Upper lobe of left lung (tissue), 4 donors: ENCODE data around the gene SRP54.
A peak's percentile ranks its signal among the peaks of the same experiment; 100 is the strongest.

Experiments used
- EP300 ChIP-seq, 4 donors: sonication (generic); formaldehyde crosslinking; IDR thresholded peaks; one replicate each; pipeline ENCODE4 v1.5.1; 2017; ENCODE audit warnings: antibody characterized with exemption in 4 of 4, control low read depth in 2 of 4
- POLR2A ChIP-seq, 4 donors: fragments of 450-650 bp; IDR thresholded peaks; one replicate each; pipeline ENCODE4 v1.5.1; 2016 to 2017; ENCODE audit warnings: antibody characterized with exemption in 4 of 4, mild to moderate bottlenecking in 2 of 4
- POLR2AphosphoS5 ChIP-seq, 2 donors: sonication (generic); formaldehyde crosslinking; IDR thresholded peaks; one replicate each; pipeline ENCODE4 v1.5.1; 2017; ENCODE audit warnings: antibody characterized with exemption in 2 of 2
- TF ChIP-seq, protein P1 (sequence below), 6 experiments: fragments of 450-650 bp in 4 of 6; fragments of 200-600 bp in 2 of 6; sonication (generic) in 2 of 6; IDR thresholded peaks; one replicate each; pipeline ENCODE4 v1.5.1; 2016 to 2019; ENCODE audit warnings: antibody characterized with exemption in 6 of 6

DNA sequence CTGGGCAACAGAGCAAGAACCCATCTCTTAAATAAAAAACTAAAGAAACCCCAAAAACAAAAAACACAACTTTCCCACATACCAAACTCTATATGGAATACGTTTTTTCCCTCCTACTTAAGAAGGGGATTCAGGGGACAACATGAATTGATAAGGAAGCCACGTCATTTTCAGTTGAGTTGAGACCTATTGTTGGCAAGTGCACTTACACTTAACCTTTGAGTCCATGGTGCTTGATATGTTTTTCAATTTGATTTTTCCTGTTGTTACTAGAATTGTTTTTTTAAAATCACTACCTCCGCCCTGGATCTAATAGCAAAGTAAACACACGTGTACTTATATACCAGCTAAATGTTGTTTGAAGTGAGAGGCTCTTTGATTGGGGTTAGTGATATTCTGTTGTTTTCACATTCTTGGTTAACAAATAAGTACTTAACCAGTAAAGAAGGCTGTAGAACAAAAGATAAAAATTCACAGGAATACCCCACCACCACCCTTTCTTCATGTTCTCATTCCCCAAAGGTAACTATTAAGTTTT is 65.3 kb downstream of the SRP54 start:
- no peak for TF ChIP-seq POLR2A (IDR thresholded peaks at IDR 0.05)
- TF ChIP-seq, protein P1, sequence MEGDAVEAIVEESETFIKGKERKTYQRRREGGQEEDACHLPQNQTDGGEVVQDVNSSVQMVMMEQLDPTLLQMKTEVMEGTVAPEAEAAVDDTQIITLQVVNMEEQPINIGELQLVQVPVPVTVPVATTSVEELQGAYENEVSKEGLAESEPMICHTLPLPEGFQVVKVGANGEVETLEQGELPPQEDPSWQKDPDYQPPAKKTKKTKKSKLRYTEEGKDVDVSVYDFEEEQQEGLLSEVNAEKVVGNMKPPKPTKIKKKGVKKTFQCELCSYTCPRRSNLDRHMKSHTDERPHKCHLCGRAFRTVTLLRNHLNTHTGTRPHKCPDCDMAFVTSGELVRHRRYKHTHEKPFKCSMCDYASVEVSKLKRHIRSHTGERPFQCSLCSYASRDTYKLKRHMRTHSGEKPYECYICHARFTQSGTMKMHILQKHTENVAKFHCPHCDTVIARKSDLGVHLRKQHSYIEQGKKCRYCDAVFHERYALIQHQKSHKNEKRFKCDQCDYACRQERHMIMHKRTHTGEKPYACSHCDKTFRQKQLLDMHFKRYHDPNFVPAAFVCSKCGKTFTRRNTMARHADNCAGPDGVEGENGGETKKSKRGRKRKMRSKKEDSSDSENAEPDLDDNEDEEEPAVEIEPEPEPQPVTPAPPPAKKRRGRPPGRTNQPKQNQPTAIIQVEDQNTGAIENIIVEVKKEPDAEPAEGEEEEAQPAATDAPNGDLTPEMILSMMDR (IDR thresholded peaks at IDR 0.05), result no peak
- no peak for TF ChIP-seq POLR2AphosphoS5 (IDR thresholded peaks at IDR 0.05)
- peak in 1 of 4 donors; percentile 9 for TF ChIP-seq EP300 (IDR thresholded peaks at IDR 0.05)
